SK-N-SH (cell line): ENCODE results near the gene CCT6A.
"Not testable (repeated sequence)": the region's sequence is repeated elsewhere in the genome, so short reads cannot be mapped to it uniquely, and the experiment has no call there.

Source experiments
- CHD2 ChIP-seq: fragments of 150-350 bp; IDR thresholded peaks from 2 replicates; pipeline ENCODE4 v1.6.1; 2018; ENCODE audit warnings: low read length; ENCODE audit not compliant: partially characterized antibody
- EP300 ChIP-seq, 2 experiments: IDR thresholded peaks; 2 replicates each; pipeline versions ENCODE4 v1.4.0 to v1.6.1; 2012; ENCODE audit warnings: borderline replicate concordance in 1 of 2, low read depth in 1 of 2, low read length in 1 of 2
- EZH2phosphoT487 ChIP-seq: fragments of 200-600 bp; sonication (generic); IDR thresholded peaks from 2 replicates; pipeline ENCODE4 v1.6.1; 2017; ENCODE audit warnings: low read depth, mixed run types, mild to moderate bottlenecking, antibody characterized with exemption, moderate library complexity, borderline replicate concordance
- FOXJ3 ChIP-seq: sonication (generic); formaldehyde crosslinking; IDR thresholded peaks from 2 replicates; pipeline ENCODE4 v1.5.1; 2020; ENCODE audit warnings: mild to moderate bottlenecking, missing genetic modification reagents
- GABPA ChIP-seq: IDR thresholded peaks from 2 replicates; pipeline ENCODE4 v1.4.0; 2012; ENCODE audit warnings: low read depth, mild to moderate bottlenecking
- NRF1 ChIP-seq: IDR thresholded peaks from 2 replicates; pipeline ENCODE4 v1.6.1; 2012; ENCODE audit warnings: low read depth, mild to moderate bottlenecking, low read length
- POLR2AphosphoS5 ChIP-seq: IDR thresholded peaks from 2 replicates; pipeline ENCODE4 v1.6.1; 2012; ENCODE audit warnings: low read depth, low read length
- RFX5 ChIP-seq: IDR thresholded peaks from 2 replicates; pipeline ENCODE4 v1.6.1; 2012; ENCODE audit warnings: mild to moderate bottlenecking, improper control_type of control experiment, low read length
- SMC3 ChIP-seq: IDR thresholded peaks from 2 replicates; pipeline ENCODE4 v1.6.1; 2012; ENCODE audit warnings: low read depth, low read length, improper control_type of control experiment
- YY1 ChIP-seq: IDR thresholded peaks from 2 replicates; pipeline ENCODE4 v1.4.0; 2012; ENCODE audit warnings: low read depth, mild to moderate bottlenecking
- TF ChIP-seq, protein P1 (sequence below): fragments of 200-600 bp; sonication (generic); IDR thresholded peaks from 2 replicates; pipeline ENCODE4 v1.6.1; 2017; ENCODE audit warnings: antibody characterized with exemption, mild to moderate bottlenecking, moderate library complexity
- TF ChIP-seq, protein P2 (sequence below): fragments of 150-350 bp; IDR thresholded peaks from 2 replicates; pipeline ENCODE4 v1.6.1; 2017; ENCODE audit warnings: antibody characterized with exemption, low read length, low read depth, borderline replicate concordance
- TF ChIP-seq, protein P3 (sequence below): IDR thresholded peaks from 2 replicates; pipeline ENCODE4 v1.6.1; 2012; ENCODE audit warnings: mild to moderate bottlenecking, low read depth, low read length, moderate library complexity
- TF ChIP-seq, protein P4 (sequence below): fragments of 150-350 bp; IDR thresholded peaks from 2 replicates; pipeline ENCODE4 v1.6.1; 2016; ENCODE audit warnings: mild to moderate bottlenecking, low read depth, low read length

DNA sequence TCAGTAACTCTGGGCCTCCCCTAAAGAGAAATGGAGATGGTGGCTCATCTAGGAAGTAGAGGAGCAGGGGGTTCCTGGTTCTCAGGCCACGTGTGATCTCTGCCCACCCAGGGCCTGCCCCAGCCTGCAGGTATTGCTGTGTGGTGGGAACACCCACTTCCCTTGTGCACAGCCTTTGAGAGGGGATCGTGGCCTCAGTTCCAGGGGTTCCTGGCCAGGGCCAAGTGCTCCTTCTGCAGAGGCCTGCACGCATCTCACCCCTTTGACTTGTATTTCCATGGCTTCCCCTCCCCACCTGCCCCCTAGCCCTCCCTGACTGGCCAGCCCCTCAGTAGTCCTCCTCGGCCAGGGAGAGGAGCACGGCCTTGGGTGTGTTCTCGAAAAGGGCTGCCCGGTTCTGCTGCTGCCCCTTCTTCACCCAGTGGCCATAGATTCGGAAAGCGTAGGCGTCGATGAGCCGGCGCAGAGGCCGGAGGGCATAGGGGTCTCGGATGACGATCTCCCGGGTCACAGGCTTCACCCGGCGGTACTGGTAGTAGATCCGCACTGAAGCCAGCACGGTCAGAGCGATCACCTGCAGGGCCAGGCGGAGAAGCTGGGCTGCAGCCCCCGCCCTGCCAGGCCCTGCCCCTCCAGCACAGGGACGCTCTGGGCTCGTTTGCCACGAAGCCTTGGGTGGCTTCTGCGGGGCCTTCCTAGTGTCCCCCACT is 29.3 kb downstream of the CCT6A start:
- TF ChIP-seq, protein P1, sequence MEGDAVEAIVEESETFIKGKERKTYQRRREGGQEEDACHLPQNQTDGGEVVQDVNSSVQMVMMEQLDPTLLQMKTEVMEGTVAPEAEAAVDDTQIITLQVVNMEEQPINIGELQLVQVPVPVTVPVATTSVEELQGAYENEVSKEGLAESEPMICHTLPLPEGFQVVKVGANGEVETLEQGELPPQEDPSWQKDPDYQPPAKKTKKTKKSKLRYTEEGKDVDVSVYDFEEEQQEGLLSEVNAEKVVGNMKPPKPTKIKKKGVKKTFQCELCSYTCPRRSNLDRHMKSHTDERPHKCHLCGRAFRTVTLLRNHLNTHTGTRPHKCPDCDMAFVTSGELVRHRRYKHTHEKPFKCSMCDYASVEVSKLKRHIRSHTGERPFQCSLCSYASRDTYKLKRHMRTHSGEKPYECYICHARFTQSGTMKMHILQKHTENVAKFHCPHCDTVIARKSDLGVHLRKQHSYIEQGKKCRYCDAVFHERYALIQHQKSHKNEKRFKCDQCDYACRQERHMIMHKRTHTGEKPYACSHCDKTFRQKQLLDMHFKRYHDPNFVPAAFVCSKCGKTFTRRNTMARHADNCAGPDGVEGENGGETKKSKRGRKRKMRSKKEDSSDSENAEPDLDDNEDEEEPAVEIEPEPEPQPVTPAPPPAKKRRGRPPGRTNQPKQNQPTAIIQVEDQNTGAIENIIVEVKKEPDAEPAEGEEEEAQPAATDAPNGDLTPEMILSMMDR = not testable (repeated sequence)
- TF ChIP-seq RFX5; POLR2AphosphoS5; EP300 (IDR thresholded peaks at IDR 0.05; ENCODE audit: borderline replicate concordance in 1 of 2, low read depth in 1 of 2, low read length in 1 of 2); CHD2; YY1; SMC3; EZH2phosphoT487; FOXJ3 (CRISPR knock-in tag); NRF1; GABPA: not testable (repeated sequence)
- TF ChIP-seq, protein P2, sequence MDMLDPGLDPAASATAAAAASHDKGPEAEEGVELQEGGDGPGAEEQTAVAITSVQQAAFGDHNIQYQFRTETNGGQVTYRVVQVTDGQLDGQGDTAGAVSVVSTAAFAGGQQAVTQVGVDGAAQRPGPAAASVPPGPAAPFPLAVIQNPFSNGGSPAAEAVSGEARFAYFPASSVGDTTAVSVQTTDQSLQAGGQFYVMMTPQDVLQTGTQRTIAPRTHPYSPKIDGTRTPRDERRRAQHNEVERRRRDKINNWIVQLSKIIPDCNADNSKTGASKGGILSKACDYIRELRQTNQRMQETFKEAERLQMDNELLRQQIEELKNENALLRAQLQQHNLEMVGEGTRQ = not testable (repeated sequence)
- TF ChIP-seq, protein P3, sequence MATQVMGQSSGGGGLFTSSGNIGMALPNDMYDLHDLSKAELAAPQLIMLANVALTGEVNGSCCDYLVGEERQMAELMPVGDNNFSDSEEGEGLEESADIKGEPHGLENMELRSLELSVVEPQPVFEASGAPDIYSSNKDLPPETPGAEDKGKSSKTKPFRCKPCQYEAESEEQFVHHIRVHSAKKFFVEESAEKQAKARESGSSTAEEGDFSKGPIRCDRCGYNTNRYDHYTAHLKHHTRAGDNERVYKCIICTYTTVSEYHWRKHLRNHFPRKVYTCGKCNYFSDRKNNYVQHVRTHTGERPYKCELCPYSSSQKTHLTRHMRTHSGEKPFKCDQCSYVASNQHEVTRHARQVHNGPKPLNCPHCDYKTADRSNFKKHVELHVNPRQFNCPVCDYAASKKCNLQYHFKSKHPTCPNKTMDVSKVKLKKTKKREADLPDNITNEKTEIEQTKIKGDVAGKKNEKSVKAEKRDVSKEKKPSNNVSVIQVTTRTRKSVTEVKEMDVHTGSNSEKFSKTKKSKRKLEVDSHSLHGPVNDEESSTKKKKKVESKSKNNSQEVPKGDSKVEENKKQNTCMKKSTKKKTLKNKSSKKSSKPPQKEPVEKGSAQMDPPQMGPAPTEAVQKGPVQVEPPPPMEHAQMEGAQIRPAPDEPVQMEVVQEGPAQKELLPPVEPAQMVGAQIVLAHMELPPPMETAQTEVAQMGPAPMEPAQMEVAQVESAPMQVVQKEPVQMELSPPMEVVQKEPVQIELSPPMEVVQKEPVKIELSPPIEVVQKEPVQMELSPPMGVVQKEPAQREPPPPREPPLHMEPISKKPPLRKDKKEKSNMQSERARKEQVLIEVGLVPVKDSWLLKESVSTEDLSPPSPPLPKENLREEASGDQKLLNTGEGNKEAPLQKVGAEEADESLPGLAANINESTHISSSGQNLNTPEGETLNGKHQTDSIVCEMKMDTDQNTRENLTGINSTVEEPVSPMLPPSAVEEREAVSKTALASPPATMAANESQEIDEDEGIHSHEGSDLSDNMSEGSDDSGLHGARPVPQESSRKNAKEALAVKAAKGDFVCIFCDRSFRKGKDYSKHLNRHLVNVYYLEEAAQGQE = not testable (repeated sequence)
- TF ChIP-seq, protein P4, sequence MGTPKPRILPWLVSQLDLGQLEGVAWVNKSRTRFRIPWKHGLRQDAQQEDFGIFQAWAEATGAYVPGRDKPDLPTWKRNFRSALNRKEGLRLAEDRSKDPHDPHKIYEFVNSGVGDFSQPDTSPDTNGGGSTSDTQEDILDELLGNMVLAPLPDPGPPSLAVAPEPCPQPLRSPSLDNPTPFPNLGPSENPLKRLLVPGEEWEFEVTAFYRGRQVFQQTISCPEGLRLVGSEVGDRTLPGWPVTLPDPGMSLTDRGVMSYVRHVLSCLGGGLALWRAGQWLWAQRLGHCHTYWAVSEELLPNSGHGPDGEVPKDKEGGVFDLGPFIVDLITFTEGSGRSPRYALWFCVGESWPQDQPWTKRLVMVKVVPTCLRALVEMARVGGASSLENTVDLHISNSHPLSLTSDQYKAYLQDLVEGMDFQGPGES = not testable (repeated sequence)
